Right cardiac atrium (tissue), 5 donors: ENCODE results near the gene C1QL2. TPM values are rescaled to one million over a fixed set of nuclear protein-coding genes. Genes with fewer than 3 reads are reported as not detected.
A peak's percentile ranks its signal among the peaks of the same experiment; 100 is the strongest.

Experiments
- ATAC-seq, 2 donors: fragments of 200-7000 bp; cut with Tn5 transposase; one replicate each; pipeline versions ENCODE4 v1.8.0 to v1.9.1; 2020; ENCODE audit warnings: moderate library complexity in 2 of 2, mild to moderate bottlenecking in 1 of 2
- DNase-seq, 3 donors: peaks; one replicate each; pipeline ENCODE4 v3.0.0-alpha.2; 2020
- H3K27ac ChIP-seq: one replicate; pipeline ENCODE4 v1.5.1; 2013; ENCODE audit warnings: mild to moderate bottlenecking, low read length, control low read depth, moderate library complexity
- H3K27me3 ChIP-seq: one replicate; pipeline ENCODE4 v1.6.1; 2013; ENCODE audit not compliant: control insufficient read depth, insufficient read depth
- H3K4me1 ChIP-seq: one replicate; pipeline ENCODE4 v1.6.1; 2013; ENCODE audit warnings: low read length; ENCODE audit not compliant: control insufficient read depth, insufficient read depth
- H3K4me3 ChIP-seq: one replicate; pipeline ENCODE4 v1.5.1; 2013; ENCODE audit warnings: low read length, control low read depth
- H3K9me3 ChIP-seq: one replicate; pipeline ENCODE4 v1.6.1; 2013; ENCODE audit warnings: low read length; ENCODE audit not compliant: control insufficient read depth
- WGBS: extraction: QIAGEN DNeasy Blood & Tissue Kit; methylation state at CpG from one replicate; pipeline ENCODE4 v1.1.7; 2013; 5-methylcytosine and 5-hydroxymethylcytosine counted together
- intact Hi-C, 4 donors: fragments of 100-400 bp; cut with DNase I; formaldehyde crosslinking; loops; one replicate each; pipeline versions ENCODE4 v1.11.0 to v1.14.0; 2022 to 2023
- polyA plus RNA-seq: library from polyadenylated mRNA; stranded (reverse); fragments of 200-250 nt; gene quantifications from one replicate; pipeline ENCODE4 v1.2.3, GENCODE V29; 2013
- total RNA-seq, 4 donors: library from RNA; stranded (reverse); fragmentation: NEBNext Ultra II Directional; extraction: Animal tissue kit (Norgen Biotek cat#: 25700); gene quantifications; one replicate each; pipeline ENCODE4 v1.2.1, GENCODE V29; 2021
- donor health status: healthy with polysubstance abuse.
- donor health status: DM: no; HTN: yes; CAD: no.
- donor health status: DM: no; HTN: no; CAD: no.
- donor health status: DM: no; HTN: yes; CAD: no; lungs with severe emphysema.
- donor health status: DM: yes; HTN: yes; CAD: no.

Gene C1QL2
- total and polyA plus RNA-seq, 5 donors, result not detected

DNA sequence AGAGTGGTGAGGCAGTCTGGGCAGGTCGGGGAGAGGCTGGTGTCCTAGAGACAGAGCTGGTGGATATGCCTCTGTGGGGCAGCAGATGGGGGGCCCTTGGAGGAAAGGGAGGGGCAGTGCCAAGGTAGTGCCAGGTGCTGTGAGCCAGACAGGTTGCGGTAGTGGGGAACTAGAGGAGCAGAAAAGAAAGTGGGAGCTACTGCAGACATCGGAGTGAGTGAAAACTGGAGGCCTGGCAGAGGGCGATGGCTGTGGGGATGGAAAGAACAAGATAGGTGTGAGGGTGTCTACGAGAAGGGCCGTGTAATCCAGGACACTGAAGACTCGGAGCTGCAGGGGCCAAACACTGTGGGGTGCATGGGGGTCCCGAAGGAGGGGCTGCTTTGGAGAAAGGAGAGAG is 21.7 kb downstream of the C1QL2 start:
- Histone ChIP-seq H3K9me3 (no peaks in the 10 kb centered on the region), H3K4me3 (no peak overlapping the region), H3K27me3 (no peaks in the 10 kb centered on the region), H3K27ac (no peak overlapping the region), H3K4me1 (no peaks in the 10 kb centered on the region)
- intact Hi-C loops, result no loop called here
- DNase-seq (no peak), ATAC-seq (no peak)
- WGBS, result 80% methylated on average over 8 of the region's 8 CpGs

DNA sequence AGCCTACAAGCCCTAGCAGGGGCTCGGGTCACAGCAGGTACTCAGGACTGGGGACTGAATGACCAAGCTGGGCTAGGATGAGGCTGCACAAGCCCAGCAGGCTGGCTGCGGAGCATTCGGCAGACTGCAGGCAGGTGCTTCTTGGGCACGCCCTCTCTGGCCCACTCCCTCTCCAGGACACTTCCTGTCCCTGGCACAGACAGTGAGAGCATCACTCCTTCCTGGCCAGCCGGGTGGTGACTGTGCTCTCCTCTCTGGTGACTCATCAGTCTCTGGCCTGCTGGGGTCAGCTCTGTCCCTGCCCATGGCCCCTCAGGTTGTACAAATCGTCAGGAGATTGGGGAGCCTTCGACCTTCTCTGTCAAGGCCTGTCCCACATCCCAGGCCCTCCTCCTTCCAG is 22.5 kb downstream of the C1QL2 start:
- Histone ChIP-seq H3K27me3 (no peaks in the 10 kb centered on the region), H3K4me1 (no peaks in the 10 kb centered on the region), H3K4me3 (no peak overlapping the region), H3K27ac (no peak overlapping the region), H3K9me3 (no peaks in the 10 kb centered on the region)
- 57% methylated on average over 7 of the region's 7 CpGs for WGBS
- intact Hi-C loops, result no loop called here
- ATAC-seq (peak in 1 of 2 donors; percentile 28), DNase-seq (no peak)

DNA sequence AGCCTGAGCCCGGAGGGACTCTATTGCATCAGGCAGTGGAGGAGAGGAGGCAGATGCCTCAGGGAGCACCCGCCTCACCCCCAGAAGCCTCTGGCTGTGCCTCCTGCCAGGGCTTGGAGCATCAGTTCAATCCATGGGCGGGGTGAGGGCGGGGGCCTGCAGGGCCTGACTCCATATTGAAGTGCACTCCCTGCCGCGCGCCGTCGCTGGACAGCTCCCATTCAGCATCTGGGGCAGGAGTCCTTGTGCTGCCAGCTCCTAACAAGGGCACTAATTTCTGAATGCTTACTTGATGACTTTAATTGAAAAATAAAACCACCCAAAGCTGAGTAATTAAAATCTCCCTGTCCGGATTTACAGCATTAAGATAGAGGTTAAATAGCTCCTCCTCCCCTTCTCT is 23.8 kb downstream of the C1QL2 start:
- 66% methylated on average over 10 of the region's 10 CpGs for WGBS
- Histone ChIP-seq H3K4me3 (no peak overlapping the region), H3K4me1 (no peaks in the 10 kb centered on the region), H3K27ac (no peak overlapping the region), H3K27me3 (no peaks in the 10 kb centered on the region), H3K9me3 (no peaks in the 10 kb centered on the region)
- intact Hi-C loops, result no loop called here
- ATAC-seq (no peak), DNase-seq (no peak)

DNA sequence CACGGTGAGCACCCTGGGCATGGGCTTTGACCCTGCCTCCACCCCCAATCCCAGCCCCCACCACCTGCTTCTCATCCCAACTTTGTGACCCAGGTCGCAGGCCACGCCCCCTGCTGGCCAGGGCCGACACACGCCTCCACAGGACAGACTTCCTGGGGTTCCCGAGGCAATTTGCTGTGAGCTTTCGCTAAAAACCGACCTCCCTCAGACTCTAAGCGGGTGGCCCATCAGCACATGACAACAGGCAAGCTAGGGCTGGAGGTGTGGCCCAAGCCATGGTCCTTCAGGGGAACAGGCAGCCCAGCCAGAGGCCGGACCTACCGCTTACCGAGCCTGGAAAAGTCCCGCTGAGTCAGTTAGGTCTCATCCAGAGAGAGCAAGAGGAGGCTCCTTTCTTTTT is 31.9 kb downstream of the C1QL2 start:
- H3K4me3 ChIP-seq, result no peak overlapping the region
- H3K27me3 ChIP-seq, result no peaks in the 10 kb centered on the region
- intact Hi-C loops, result no loop called here
- no peaks in the 10 kb centered on the region for H3K9me3 ChIP-seq
- no peak for DNase-seq
- ATAC-seq, result no peak
- WGBS, result 5% methylated on average over 13 of the region's 13 CpGs
- H3K27ac ChIP-seq, result no peak overlapping the region
- no peaks in the 10 kb centered on the region for H3K4me1 ChIP-seq

DNA sequence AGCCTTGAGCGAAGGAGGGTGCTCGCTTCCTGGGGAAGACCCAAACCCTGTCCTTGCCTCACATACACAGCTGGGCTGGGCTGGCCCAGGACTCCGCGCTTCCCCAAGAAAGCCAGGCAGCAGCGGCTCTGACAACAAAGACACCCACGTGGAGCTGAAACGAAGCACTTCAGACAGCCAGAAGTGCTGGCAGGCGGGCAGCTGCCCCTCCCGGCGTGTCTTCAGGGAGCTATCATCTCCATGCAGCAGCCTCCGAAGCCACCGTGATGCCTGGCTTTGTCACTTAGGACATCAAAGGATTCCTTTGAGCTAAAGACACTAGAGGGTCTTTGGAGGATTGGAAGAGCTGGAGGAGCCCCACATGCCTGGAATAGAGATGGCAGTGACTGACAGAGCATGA is 35.2 kb downstream of the C1QL2 start:
- no peaks in the 10 kb centered on the region for H3K4me1 ChIP-seq
- 37% methylated on average over 12 of the region's 12 CpGs for WGBS
- no peaks in the 10 kb centered on the region for H3K9me3 ChIP-seq
- no peaks in the 10 kb centered on the region for H3K27me3 ChIP-seq
- DNase-seq (no peak), ATAC-seq (no peak)
- intact Hi-C loops, result no loop called here
- no peak overlapping the region for H3K27ac ChIP-seq
- H3K4me3 ChIP-seq, result no peak overlapping the region

DNA sequence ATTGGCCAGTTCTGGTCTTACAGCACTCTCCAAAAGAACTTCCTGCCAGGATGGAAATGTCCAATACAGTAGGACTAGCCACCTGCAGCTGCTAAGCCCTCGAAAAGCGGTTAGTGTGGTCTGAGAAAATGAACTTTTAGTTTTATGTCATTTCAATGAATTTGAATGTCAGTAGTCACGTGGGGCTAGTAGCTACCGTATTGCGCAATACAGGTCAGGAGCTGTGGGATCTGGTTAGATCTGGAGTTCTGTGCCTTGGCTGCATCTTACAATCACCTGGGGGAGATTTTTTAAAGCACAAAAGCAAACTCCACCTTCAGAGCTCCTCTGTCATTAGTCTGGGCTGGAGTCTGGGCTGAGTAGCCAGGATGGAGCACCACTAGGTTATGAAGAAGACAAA is 35.9 kb downstream of the C1QL2 start:
- no peaks in the 10 kb centered on the region for H3K4me1 ChIP-seq
- no peak overlapping the region for H3K4me3 ChIP-seq
- H3K27me3 ChIP-seq, result no peaks in the 10 kb centered on the region
- DNase-seq (no peak), ATAC-seq (no peak)
- no peak overlapping the region for H3K27ac ChIP-seq
- no peaks in the 10 kb centered on the region for H3K9me3 ChIP-seq
- intact Hi-C loops, result no loop called here
- WGBS, result 82% methylated on average over 5 of the region's 5 CpGs

DNA sequence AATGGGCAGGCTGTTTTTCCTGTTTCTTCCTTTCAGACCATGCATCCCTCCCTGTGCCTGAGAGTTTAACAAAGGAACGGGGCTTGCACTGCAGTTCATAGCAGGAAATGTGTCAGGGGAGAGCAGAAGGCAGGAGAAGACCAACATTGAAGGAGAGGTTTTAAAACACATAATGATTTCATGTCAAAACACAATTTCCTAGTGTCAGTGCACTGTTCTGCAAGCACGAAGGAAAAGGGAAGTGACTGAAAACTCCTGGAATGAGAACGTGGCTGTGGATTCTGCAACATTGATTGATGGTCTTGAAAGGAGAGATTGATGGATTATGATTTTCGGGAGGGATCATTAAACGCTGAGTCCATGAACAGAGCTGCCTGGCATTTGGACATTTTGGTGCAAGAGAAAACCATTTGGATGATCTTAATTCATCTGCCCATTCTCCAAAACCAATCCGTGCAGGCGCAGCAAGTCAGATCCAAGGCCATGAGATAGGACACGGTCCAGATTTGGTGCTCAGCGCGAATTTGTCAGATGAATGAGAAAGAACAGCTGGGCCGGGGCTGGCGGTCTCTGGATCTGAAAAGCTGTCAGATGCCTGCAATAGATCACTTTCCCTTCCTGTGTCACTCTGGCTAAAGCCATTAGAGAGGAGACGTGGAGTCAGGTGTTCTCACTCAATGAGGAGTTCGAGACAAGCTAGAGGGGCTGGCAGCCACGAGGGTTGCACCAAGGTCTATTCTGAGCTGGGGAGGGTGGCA is 38.4 kb downstream of the C1QL2 start:
- Histone ChIP-seq H3K4me1 (no peaks in the 10 kb centered on the region), H3K9me3 (no peaks in the 10 kb centered on the region), H3K27ac (no peak overlapping the region), H3K27me3 (no peaks in the 10 kb centered on the region), H3K4me3 (no peak overlapping the region)
- ATAC-seq (no peak), DNase-seq (no peak)
- intact Hi-C loops, result no loop called here
- WGBS, result 29% methylated on average over 15 of the region's 15 CpGs

DNA sequence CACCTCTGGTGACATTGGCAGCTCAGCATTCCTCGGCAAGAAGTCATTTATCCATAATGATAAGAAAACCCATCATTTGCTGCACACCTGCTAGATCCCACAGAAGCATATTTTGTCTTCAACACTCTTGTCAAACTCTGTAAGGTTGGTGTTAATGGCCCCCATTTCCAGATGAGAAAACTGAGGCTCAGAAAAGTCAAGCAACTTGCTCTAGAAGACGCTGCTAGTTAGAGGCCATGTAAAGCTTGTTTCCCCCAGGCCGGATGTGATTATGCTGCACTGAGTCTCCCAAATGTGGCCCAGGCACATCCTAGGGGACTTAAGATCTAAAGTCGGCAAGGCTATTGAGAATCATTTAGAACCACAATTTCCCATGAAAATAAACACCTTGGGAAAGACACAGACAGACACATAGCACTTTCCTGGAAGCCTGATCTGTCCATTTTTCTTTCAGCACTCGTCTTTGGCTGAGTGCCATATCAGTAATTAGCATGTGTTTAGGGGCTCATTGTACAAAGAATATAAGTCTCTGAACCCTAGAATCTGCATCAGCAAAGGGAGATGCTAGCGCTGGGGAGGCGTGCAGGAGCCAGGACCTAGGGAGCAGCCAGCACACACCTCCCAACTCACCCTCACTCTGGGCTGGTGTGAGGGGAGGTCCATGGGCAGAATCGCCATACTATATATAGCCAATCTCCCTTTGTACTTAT is 39.3 kb downstream of the C1QL2 start:
- intact Hi-C loops, result no loop called here
- Histone ChIP-seq H3K4me1 (no peaks in the 10 kb centered on the region), H3K4me3 (no peak overlapping the region), H3K9me3 (no peaks in the 10 kb centered on the region), H3K27me3 (no peaks in the 10 kb centered on the region), H3K27ac (no peak overlapping the region)
- WGBS, result 44% methylated on average over 8 of the region's 8 CpGs
- DNase-seq (no peak), ATAC-seq (no peak)

DNA sequence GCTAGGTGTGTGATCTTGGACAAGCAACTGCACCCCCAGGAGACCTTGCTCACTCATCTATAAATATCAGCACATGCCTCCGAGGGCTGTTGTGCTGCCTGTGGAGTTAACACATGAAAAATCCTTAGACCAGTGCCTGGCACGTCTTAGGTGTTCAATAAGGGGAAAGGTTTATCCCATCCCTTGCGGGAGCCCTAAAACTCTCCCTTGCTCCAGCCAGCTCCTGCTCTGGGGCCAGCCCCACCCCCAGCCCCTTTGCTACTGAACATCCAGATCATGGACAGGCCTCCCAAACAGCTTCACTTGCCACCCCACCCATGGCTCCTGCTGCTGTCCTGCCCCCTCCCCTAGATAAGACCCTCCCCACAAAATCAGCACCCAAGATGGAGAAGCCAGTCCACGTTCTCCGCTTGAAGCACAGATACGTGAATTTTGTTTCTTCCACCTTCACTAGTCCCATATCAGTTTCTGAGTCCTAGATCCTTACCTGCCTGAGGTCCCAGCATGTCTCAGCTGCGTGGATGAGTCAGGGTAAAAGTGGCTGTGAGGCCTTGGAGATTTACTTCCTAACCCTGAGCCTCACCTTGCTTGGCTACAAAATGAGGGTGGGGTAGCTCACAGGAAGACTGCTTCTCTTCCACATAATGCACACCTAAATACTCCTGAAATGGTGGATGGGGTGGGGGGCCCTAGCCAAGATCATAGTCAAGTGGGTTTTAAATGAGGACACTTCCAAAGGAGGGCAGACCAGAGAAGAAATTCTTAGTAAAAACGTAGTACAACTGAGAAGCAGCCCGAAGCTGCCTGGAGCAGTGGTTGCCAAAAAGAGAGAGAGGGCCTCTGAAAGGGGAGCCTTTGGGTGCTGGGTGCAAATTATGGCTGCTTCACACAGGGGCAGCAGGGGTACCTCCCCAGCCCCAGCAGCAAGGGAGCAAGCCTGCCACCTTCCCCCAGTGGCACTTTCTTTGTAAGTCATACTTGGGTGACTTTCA is 40.4 kb downstream of the C1QL2 start:
- Histone ChIP-seq H3K4me3 (no peak overlapping the region), H3K27me3 (no peaks in the 10 kb centered on the region), H3K27ac (no peak overlapping the region), H3K9me3 (no peaks in the 10 kb centered on the region), H3K4me1 (no peaks in the 10 kb centered on the region)
- intact Hi-C loops, result no loop called here
- DNase-seq, result no peak
- 66% methylated on average over 9 of the region's 9 CpGs for WGBS
- no peak for ATAC-seq

DNA sequence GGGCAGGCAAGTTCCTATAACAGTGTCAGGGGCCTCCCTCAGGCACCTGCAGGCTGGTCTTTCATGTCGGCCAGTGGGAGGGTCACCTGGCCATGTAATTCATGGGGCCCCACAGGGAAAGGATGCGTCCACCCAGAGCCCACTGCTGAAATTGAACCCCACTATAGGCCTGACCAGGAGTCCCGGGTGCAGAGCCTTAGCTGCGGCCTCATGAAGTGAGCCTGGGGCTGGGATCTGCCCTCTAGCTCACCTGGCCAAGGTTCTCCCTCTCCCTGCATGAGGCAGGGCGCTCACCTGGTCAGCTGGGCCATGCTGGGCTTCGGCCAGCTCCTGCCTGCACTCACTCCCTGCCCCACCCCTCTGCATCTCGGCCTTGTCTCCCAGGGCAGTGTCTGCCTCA is 41.1 kb downstream of the C1QL2 start:
- H3K4me3 ChIP-seq, result no peak overlapping the region
- intact Hi-C loops, result no loop called here
- no peaks in the 10 kb centered on the region for H3K27me3 ChIP-seq
- H3K9me3 ChIP-seq, result no peaks in the 10 kb centered on the region
- H3K4me1 ChIP-seq, result no peaks in the 10 kb centered on the region
- no peak overlapping the region for H3K27ac ChIP-seq
- 74% methylated on average over 7 of the region's 7 CpGs for WGBS
- DNase-seq, result no peak
- ATAC-seq, result no peak
